ENCODE results near the gene COX11.
A peak's percentile ranks its signal among the peaks of the same experiment; 100 is the strongest.

COX11 gene

GRCh38 chr17:54972406-54973138 is 4.1 kb upstream of the COX11 start:
- Mint-ChIP-seq H3K27ac (no peak overlapping the region), H3K9me3 (no peaks in the 10 kb centered on the region), H3K27me3 (no peaks in the 10 kb centered on the region), H3K4me1 (no peaks in the 10 kb centered on the region), H3K4me3 (no peak overlapping the region)
- ATAC-seq = no peak
- DNase-seq = no peak

GRCh38 chr17:54971901-54972300 is 3.4 kb upstream of the COX11 start:
- DNase-seq = no peak
- no peaks in the 10 kb centered on the region for H3K27me3 Mint-ChIP-seq
- no peaks in the 10 kb centered on the region for H3K9me3 Mint-ChIP-seq
- no peak overlapping the region for H3K27ac Mint-ChIP-seq
- H3K4me3 Mint-ChIP-seq = no peak overlapping the region
- ATAC-seq = no peak
- peaks cover 4% of the 10 kb centered on the region for H3K4me1 Mint-ChIP-seq

GRCh38 chr17:54971147-54971546 is 2.7 kb upstream of the COX11 start:
- Mint-ChIP-seq H3K9me3 (no peaks in the 10 kb centered on the region), H3K27ac (no peak overlapping the region)
- DNase-seq = no peak

GRCh38 chr17:54969658-54970572 is 1.5 kb upstream of the COX11 start:
- peak overlapping the region in 1 of 2 donors; percentile 20 for H3K27ac Mint-ChIP-seq
- H3K9me3 Mint-ChIP-seq = no peaks in the 10 kb centered on the region
- peaks cover 14% of the 10 kb centered on the region for H3K4me1 Mint-ChIP-seq
- no peak for DNase-seq
- ATAC-seq = no peak
- peak overlapping the region in 1 of 2 donors; percentile 9 for H3K4me3 Mint-ChIP-seq
- no peaks in the 10 kb centered on the region for H3K27me3 Mint-ChIP-seq

More at GRCh38 chr17:54971147-54971546, 2.7 kb upstream of the COX11 start:
- ATAC-seq = no peak
- Mint-ChIP-seq H3K4me1 (peaks cover 12% of the 10 kb centered on the region), H3K27me3 (no peaks in the 10 kb centered on the region), H3K4me3 (no peak overlapping the region)

GRCh38 chr17:54968988-54969332 is 506 bp upstream of the COX11 start:
- no peak for DNase-seq
- Mint-ChIP-seq H3K4me1 (peaks cover 14% of the 10 kb centered on the region), H3K27ac (no peak overlapping the region)

GRCh38 chr17:54967621-54968261 is 713 bp downstream of the COX11 start:
- H3K4me1 Mint-ChIP-seq = peaks cover 14% of the 10 kb centered on the region
- no peak overlapping the region for H3K4me3 Mint-ChIP-seq
- H3K9me3 Mint-ChIP-seq = no peaks in the 10 kb centered on the region
- no peaks in the 10 kb centered on the region for H3K27me3 Mint-ChIP-seq
- DNase-seq (peak; percentile 3 to 62), ATAC-seq (peak; percentile 44)
- H3K27ac Mint-ChIP-seq = peak overlapping the region in 1 of 2 donors; percentile 84

More at GRCh38 chr17:54968988-54969332, 506 bp upstream of the COX11 start:
- peak; percentile 56 for ATAC-seq
- no peak overlapping the region for H3K4me3 Mint-ChIP-seq
- H3K9me3 Mint-ChIP-seq = no peaks in the 10 kb centered on the region
- H3K27me3 Mint-ChIP-seq = no peaks in the 10 kb centered on the region

- no peak for DNase-seq
- peak overlapping the region in 1 of 2 donors; percentile 70 for H3K27ac Mint-ChIP-seq
Measured at GRCh38 chr17:54956791-54957190, 11.7 kb downstream of the COX11 start.

GRCh38 chr17:54951286-54951685 is 17.2 kb downstream of the COX11 start:
- Mint-ChIP-seq H3K9me3 (no peaks in the 10 kb centered on the region), H3K27ac (no peak overlapping the region), H3K4me1 (peaks cover 7% of the 10 kb centered on the region), H3K4me3 (no peak overlapping the region), H3K27me3 (peaks cover 14% of the 10 kb centered on the region)
- DNase-seq (no peak), ATAC-seq (no peak)

More at GRCh38 chr17:54956791-54957190, 11.7 kb downstream of the COX11 start:
- Mint-ChIP-seq H3K27me3 (no peaks in the 10 kb centered on the region), H3K4me1 (no peaks in the 10 kb centered on the region), H3K4me3 (no peak overlapping the region), H3K9me3 (no peaks in the 10 kb centered on the region)
- ATAC-seq = no peak

- peaks cover 12% of the 10 kb centered on the region for H3K4me1 Mint-ChIP-seq
- peaks cover 14% of the 10 kb centered on the region for H3K27me3 Mint-ChIP-seq
- H3K27ac Mint-ChIP-seq = no peak overlapping the region
- ATAC-seq = no peak
- no peak overlapping the region for H3K4me3 Mint-ChIP-seq
- H3K9me3 Mint-ChIP-seq = no peaks in the 10 kb centered on the region
- no peak for DNase-seq
Measured at GRCh38 chr17:54950116-54950515, 18.3 kb downstream of the COX11 start.

GRCh38 chr17:54948380-54948779 is 20.1 kb downstream of the COX11 start:
- ATAC-seq = peak; percentile 83

GRCh38 chr17:54947396-54947795 is 21.1 kb downstream of the COX11 start:
- H3K4me1 Mint-ChIP-seq = peaks cover 17% of the 10 kb centered on the region
- no peak overlapping the region for H3K4me3 Mint-ChIP-seq
- DNase-seq (no peak), ATAC-seq (no peak)
- H3K9me3 Mint-ChIP-seq = no peaks in the 10 kb centered on the region
- no peak overlapping the region for H3K27ac Mint-ChIP-seq
- H3K27me3 Mint-ChIP-seq = peaks cover 14% of the 10 kb centered on the region

More at GRCh38 chr17:54948380-54948779, 20.1 kb downstream of the COX11 start:
- Mint-ChIP-seq H3K27ac (peak overlapping the region; percentile 10 to 65), H3K9me3 (no peaks in the 10 kb centered on the region), H3K27me3 (peaks cover 14% of the 10 kb centered on the region), H3K4me3 (no peak overlapping the region), H3K4me1 (peaks cover 17% of the 10 kb centered on the region)
- DNase-seq = peak in 1 of 2 donors; percentile 13

GRCh38 chr17:54945671-54946070 is 22.8 kb downstream of the COX11 start:
- no peak for DNase-seq
- Mint-ChIP-seq H3K4me3 (no peak overlapping the region), H3K27me3 (peaks cover 14% of the 10 kb centered on the region), H3K4me1 (peaks cover 17% of the 10 kb centered on the region), H3K27ac (peak overlapping the region in 1 of 2 donors; percentile 80), H3K9me3 (no peaks in the 10 kb centered on the region)
- ATAC-seq = no peak

GRCh38 chr17:54945231-54945630 is 23.2 kb downstream of the COX11 start:
- H3K4me1 Mint-ChIP-seq = peaks cover 17% of the 10 kb centered on the region
- DNase-seq (no peak), ATAC-seq (no peak)
- H3K27ac Mint-ChIP-seq = peak overlapping the region in 1 of 2 donors; percentile 80
- H3K4me3 Mint-ChIP-seq = no peak overlapping the region
- H3K27me3 Mint-ChIP-seq = peaks cover 14% of the 10 kb centered on the region
- H3K9me3 Mint-ChIP-seq = no peaks in the 10 kb centered on the region

- Mint-ChIP-seq H3K27ac (no peak overlapping the region), H3K27me3 (peaks cover 14% of the 10 kb centered on the region), H3K9me3 (no peaks in the 10 kb centered on the region), H3K4me1 (peaks cover 17% of the 10 kb centered on the region), H3K4me3 (no peak overlapping the region)
- ATAC-seq (no peak), DNase-seq (no peak)
Measured at GRCh38 chr17:54944796-54945195, 23.7 kb downstream of the COX11 start.

- Mint-ChIP-seq H3K9me3 (no peaks in the 10 kb centered on the region), H3K4me1 (peaks cover 10% of the 10 kb centered on the region), H3K27ac (no peak overlapping the region), H3K27me3 (no peaks in the 10 kb centered on the region), H3K4me3 (no peak overlapping the region)
- no peak for ATAC-seq
- DNase-seq = no peak
Measured at GRCh38 chr17:54941285-54941684, 27.2 kb downstream of the COX11 start.

Data from stimulated activated naive CD8-positive, alpha-beta T cell treated with anti-CD3 and anti-CD28 coated beads, Interleukin-15, amount 100 ng/mL, for 72 hours (primary cell).